GM18867 (cell line): Measurements from ENCODE around the gene ZNF648.
A peak's percentile ranks its signal among the peaks of the same experiment; 100 is the strongest.
"Not testable (repeated sequence)": the region's sequence is repeated elsewhere in the genome, so short reads cannot be mapped to it uniquely, and the experiment has no call there.

ENCODE experiments used
- ATAC-seq: cut with Tn5 transposase; IDR thresholded peaks from one replicate; pipeline ENCODE4 v1.9.1; 2021; ENCODE audit warnings: mild to moderate bottlenecking, moderate library complexity; ENCODE audit not compliant: unreplicated experiment

ZNF648 gene, protein sequence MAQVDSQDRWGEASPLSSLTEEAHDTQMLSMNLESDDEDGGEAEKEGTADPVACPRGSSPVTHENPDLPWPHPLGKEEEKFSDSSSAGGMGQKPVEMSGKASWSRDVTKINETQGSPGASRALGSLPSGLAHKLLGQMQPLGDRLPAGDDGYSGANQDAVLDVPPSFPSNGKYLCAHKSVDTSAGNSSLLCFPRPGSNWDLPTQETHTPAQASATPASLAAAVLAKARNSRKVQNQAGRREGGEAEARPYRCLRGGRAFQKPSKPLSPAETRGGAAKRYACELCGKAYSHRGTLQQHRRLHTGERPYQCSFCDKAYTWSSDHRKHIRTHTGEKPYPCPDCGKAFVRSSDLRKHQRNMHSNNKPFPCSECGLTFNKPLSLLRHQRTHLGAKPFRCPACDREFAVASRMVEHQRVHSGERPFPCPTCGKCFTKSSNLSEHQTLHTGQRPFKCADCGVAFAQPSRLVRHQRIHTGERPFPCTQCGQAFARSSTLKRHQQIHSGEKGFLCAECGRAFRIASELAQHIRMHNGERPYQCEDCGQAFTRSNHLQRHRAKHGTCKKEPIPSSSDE

DNA sequence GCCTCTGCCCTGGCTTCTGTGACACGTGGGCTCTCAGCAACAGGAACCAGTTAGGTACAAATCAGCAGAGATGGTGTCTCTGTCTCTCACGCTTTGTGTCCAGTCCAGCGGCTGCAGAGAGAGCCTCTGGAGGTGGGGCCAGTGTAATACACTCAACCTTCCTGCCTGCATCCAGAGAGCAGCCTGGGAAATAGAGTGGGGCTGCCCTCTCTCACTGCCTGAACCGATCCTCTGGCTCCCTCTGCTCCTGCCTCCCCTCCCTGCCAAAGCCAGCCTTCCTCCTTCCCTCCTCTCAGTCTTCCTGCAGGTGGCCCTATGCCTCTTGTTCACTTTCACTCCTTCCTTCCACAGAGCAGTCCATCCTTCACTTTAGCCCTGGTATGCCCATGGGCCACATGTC lies at the start of gene ZNF648:
ZNF648 (minus strand) TSS at position 119 of the 400 bp plus-strand sequence. CDS start 3,702 bp downstream, outside the sequence.
- no peak for ATAC-seq

GRCh38 chr1:182110635-182111034 lies 49.1 kb upstream of the ZNF648 start:
- no peak for ATAC-seq

DNA sequence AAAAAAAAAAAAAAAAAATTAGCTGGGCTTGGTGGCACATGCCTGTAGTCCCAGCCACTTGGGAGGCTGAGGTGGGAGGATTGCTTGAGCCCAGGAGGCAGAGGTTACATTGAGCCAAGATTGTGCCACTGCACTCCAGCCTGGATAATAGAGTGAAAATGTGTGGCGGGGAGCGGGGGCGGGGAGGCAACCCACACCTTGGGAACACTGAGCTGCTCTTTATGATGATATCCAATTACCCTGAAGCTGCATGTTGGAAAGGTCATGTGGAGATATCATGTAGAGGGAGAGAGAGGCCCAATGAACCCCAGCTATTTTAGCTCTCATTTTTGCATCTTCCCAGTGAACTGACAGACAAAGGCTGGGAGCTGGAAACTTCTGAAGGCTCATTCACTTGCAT lies 48.3 kb upstream of the ZNF648 start:
- no peak for ATAC-seq

DNA sequence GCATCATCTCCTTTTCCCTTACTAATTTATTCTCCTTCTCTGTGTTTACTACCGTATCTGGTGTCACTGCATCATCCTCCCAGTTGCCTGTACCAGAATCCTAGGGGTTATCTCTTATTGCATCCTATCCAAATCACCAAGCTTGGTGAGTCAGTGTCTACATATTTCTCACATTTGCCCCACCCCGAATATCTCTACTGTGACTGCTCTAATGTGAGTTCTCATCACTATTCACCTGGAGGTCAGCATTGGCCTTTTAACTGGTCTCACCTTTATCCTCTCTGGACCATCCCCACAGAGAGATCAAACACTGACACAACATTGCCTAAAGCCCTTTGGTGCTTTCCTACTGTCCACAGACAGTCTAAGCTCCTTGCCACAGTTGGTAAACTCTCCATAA lies 45.7 kb upstream of the ZNF648 start:
- no peak for ATAC-seq

DNA sequence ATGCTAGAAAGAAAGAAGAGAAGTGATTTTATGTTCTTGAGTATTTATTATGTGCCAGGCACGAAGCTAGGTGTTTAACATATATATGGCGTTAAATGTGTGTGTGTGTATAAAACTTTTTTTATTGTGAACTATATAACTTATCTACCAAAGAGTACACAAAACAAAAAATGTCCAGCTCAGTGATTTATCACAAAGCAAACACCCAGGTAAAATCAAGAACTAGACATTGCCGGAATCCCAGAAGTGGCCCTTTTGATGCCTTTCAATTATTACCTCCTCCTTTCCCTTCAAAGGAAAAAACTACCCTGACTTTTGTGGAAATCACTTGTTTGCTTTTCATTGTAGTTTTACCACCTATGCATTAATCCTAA lies 40.5 kb upstream of the ZNF648 start:
- ATAC-seq = no peak

- ATAC-seq = no peak
Observed at GRCh38 chr1:182101415-182102042, 40.0 kb upstream of the ZNF648 start.

- ATAC-seq = no peak
Observed at GRCh38 chr1:182098301-182098700, 36.8 kb upstream of the ZNF648 start.

- ATAC-seq = no peak
Observed at GRCh38 chr1:182095946-182096345, 34.4 kb upstream of the ZNF648 start.

DNA sequence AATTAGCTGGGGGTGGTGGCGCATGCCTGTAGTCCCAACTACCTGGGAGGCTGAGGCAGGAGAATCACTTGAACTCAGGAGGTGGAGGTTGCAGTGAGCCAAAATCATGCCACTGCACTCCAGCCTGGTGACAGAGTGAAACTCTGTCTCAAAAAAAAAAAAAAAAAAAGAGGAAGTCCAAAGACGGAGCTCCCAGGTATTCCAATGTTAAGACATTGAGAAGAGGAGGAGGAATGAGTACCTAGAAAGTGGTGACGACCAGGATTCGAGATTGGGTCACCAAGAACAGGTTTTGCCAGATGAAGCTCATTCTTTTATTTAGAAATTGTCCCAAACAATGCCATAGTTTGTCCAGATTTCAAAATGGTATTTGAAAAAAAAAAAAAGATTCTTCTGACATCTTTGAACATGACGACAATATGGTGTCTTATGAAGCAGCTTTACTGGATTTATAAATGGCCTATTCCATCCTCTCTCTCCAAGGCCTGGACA lies 33.0 kb upstream of the ZNF648 start:
- ATAC-seq = not testable (repeated sequence)

DNA sequence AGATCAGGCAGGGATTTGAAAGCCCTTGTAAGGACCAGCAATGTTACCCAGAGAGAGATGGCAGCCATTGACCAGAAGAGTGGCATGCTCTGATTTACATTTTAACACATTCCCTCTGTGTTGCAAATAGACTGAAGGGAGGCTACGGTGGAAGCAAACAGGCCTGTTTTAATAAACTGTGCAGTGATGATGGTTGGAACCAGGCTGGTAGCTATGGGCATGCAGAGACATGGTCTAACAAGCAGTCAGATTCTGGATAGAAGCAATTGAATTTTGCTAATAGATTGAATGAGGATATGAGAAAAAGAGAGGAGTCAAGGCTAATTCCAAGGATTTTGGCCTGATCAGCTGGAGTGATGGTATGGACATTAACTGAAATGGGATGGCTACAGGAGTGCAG lies 32.3 kb upstream of the ZNF648 start:
- ATAC-seq = no peak

GRCh38 chr1:182092336-182092735 lies 30.8 kb upstream of the ZNF648 start:
- no peak for ATAC-seq

- ATAC-seq = no peak
Observed at GRCh38 chr1:182091083-182091482, 29.6 kb upstream of the ZNF648 start.

DNA sequence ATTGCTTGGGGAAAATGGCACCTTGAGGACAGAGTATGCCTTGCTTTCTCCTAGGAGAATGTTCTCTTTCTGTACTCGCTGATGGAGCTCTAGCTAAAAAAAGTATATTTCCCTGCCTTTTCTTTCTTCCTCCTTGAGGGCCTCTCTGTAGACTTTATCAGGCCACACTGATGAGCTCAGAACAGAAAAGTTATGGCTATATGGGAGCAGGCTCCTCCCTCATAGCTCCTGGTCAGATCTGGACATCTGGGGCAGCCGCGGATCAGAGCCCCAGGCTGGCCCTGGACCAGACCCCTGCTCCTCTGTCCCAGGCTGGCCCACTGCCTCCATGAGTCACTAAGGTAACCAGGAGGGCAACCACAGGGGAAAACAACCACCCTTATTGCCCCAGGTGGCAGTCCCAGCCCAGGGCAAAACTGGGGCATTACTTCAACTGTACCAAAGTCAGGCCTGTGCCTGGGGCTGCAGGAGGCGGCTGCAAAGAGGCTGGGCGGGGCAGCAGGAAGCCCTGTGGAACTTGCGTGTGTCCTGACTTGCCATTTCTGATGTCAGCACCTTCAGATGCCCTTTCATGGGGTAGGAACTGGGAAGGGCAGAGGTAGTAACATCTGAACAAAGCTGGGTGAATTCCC lies 26.3 kb upstream of the ZNF648 start:
- no peak for ATAC-seq

- no peak for ATAC-seq
Observed at GRCh38 chr1:182087304-182087703, 25.8 kb upstream of the ZNF648 start.

DNA sequence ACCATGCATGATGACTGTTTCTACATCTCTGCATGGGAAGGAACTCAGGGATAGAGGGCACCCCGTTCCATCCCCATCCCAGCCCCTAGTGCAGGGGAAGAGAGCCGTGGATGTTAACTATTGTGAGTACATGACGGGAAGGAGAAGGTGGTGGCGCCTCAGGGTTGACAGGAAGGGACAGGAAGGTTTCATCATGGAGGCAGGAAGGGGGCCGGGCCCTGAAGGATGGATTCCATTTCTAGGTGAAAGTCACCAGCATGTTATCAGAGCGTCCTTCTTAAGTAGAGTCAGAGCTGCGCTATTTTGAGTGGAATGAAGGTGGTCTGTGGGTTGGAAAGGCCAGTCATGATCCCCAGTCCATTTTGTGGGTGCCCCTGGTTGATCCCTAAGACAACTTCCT lies 25.1 kb upstream of the ZNF648 start:
- no peak for ATAC-seq

DNA sequence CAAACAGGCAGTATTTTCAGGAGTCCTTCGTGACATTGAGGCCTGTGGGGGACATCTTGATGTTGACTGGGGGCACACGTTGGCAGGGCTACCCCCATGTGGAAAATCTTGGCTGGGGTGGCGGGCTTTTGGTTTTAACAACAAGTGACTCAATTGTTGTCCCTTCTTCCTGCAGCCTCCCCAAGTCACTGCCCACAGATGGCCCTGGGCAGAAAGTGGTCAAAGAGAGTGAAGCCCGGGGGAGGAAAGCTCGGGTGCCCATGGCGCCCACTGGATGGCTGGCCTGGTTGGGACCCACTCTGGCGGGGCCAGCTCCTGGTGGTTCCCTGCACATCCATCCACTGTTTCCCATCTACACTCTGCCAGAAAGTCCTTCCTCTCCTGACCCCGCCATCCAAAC lies 24.6 kb upstream of the ZNF648 start:
- no peak for ATAC-seq

DNA sequence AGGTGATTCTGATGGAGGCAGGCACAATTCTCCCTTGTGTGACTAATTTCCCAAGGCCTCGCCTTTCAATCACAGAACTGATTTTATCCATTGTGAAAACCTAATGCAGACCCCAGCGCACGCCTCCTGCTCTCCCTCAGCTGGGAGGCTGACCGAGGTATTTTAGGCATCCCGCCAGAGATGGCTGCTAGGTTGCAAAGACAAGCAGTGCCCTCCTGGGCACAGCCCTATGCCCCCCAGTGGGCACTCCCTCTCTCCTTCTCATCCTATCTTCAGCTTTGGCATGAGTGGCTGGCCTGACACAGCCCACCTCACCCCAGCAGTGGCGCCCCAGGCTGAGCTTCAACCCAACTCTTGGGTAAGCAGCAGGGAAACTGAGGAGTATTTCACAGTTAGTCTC lies 24.2 kb upstream of the ZNF648 start:
- no peak for ATAC-seq

DNA sequence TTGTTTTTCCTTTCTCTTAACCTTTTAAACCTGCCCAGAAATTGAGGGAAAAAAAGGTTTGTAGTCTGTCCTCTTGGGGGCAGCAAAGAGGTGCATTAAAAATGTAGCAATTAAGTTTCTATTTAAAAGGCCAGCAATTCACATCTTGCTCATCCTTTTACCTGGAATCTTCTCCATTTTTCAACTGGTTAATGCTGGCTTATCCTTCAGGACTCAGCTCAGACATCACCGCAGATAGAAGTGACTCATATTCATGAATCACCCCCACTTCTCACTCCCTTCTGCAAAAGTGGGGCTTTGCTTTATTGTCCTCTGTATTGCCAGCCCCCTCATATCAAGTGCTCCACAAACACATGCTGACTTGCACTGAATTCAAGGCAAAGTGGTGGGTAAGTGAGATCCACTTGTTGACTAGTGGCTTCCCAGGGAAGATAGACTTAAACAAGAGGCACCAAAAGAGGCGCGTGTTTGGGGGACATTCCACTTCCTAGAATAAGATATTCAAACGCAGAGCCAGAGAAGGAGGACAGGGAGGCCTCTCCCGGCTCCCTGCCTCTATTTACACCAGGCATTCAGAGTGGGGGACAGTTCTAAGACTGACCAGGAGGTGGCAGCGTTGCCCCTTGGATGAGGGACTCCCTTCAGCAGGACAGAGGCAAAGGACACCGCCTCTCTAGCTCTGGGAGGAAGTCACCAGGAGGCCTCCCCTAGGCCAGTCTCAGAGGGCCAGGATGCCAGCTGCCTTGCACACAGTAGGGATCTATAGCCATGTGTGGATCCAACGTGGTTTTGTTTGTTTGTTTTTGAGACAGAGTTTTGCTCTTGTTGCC lies 23.2 kb upstream of the ZNF648 start:
- ATAC-seq = peak; percentile 78

GRCh38 chr1:182083851-182084486 lies 22.5 kb upstream of the ZNF648 start:
- ATAC-seq = no peak

- ATAC-seq = no peak
Observed at GRCh38 chr1:182080955-182081582, 19.6 kb upstream of the ZNF648 start.
